MM.1S (cell line): ENCODE measurements around the gene PAQR5.

Experiments used
- DNase-seq: peaks from one replicate; pipeline ENCODE4 v3.0.0-alpha.2; 2015
- H2AFZ ChIP-seq: fragments of 300-600 bp; sonication (generic); 2 replicates; pipeline ENCODE4 v1.6.0; 2016; ENCODE audit warnings: antibody characterized with exemption, low read length
- H3F3A ChIP-seq: fragments of 300-600 bp; sonication (generic); 2 replicates; pipeline ENCODE4 v1.6.1; 2016; ENCODE audit warnings: mild to moderate bottlenecking, antibody characterized with exemption, low read length, moderate library complexity, mixed read lengths; ENCODE audit not compliant: insufficient read depth
- H3K27ac ChIP-seq: fragments of 300-600 bp; sonication (generic); 2 replicates; pipeline ENCODE4 v1.5.1; 2016; ENCODE audit warnings: mild to moderate bottlenecking, low read length
- H3K27me3 ChIP-seq: fragments of 300-600 bp; sonication (generic); replicated peaks from 2 replicates; pipeline ENCODE4 v1.6.0; 2016; ENCODE audit warnings: low read length; ENCODE audit not compliant: insufficient read depth
- H3K36me3 ChIP-seq: fragments of 300-600 bp; sonication (generic); replicated peaks from 2 replicates; pipeline ENCODE4 v1.6.1; 2016; ENCODE audit warnings: mild to moderate bottlenecking, low read length, mixed read lengths; ENCODE audit not compliant: insufficient read depth
- H3K4me1 ChIP-seq: fragments of 300-600 bp; sonication (generic); 2 replicates; pipeline ENCODE4 v1.6.1; 2016; ENCODE audit warnings: low read length, mixed read lengths
- H3K4me2 ChIP-seq: fragments of 300-600 bp; sonication (generic); 2 replicates; pipeline ENCODE4 v1.6.0; 2016; ENCODE audit warnings: low read depth, low read length
- H3K4me3 ChIP-seq: fragments of 300-600 bp; sonication (generic); 2 replicates; pipeline ENCODE4 v1.5.1; 2016; ENCODE audit warnings: low read length, mixed read lengths
- H3K79me2 ChIP-seq: fragments of 300-600 bp; sonication (generic); 2 replicates; pipeline ENCODE4 v1.6.1; 2016; ENCODE audit warnings: mixed run types, low read length, mixed read lengths
- H3K9ac ChIP-seq: fragments of 300-600 bp; sonication (generic); 2 replicates; pipeline ENCODE4 v1.6.1; 2016; ENCODE audit warnings: low read length, mixed read lengths
- H3K9me2 ChIP-seq: fragments of 300-600 bp; sonication (generic); replicated peaks from 2 replicates; pipeline ENCODE4 v1.6.1; 2016; ENCODE audit warnings: mild to moderate bottlenecking, low read length, mixed read lengths; ENCODE audit not compliant: insufficient read depth
- H3K9me3 ChIP-seq: fragments of 300-600 bp; sonication (generic); replicated peaks from 2 replicates; pipeline ENCODE4 v1.6.1; 2016; ENCODE audit warnings: mild to moderate bottlenecking, low read length, mixed read lengths; ENCODE audit not compliant: insufficient read depth
- H4K20me1 ChIP-seq: fragments of 300-600 bp; sonication (generic); 2 replicates; pipeline ENCODE4 v1.6.1; 2016; ENCODE audit warnings: mild to moderate bottlenecking, low read length, moderate library complexity, mixed read lengths; ENCODE audit not compliant: insufficient read depth
- CTCF ChIP-seq: fragments of 300-600 bp; sonication (generic); IDR thresholded peaks from 2 replicates; pipeline ENCODE4 v1.5.1; 2016; ENCODE audit warnings: antibody characterized with exemption, low read length, mixed read lengths
- EZH2 ChIP-seq: fragments of 300-600 bp; sonication (generic); optimal IDR thresholded peaks from 2 replicates; pipeline ENCODE3; 2017; ENCODE audit warnings: low read depth, mild to moderate bottlenecking, antibody characterized with exemption, low read length, mixed read lengths
- EZH2phosphoT487 ChIP-seq: fragments of 300-600 bp; sonication (generic); IDR thresholded peaks from 2 replicates; pipeline ENCODE4 v1.6.1; 2018; ENCODE audit warnings: antibody characterized with exemption, low read length

Gene PAQR5

DNA sequence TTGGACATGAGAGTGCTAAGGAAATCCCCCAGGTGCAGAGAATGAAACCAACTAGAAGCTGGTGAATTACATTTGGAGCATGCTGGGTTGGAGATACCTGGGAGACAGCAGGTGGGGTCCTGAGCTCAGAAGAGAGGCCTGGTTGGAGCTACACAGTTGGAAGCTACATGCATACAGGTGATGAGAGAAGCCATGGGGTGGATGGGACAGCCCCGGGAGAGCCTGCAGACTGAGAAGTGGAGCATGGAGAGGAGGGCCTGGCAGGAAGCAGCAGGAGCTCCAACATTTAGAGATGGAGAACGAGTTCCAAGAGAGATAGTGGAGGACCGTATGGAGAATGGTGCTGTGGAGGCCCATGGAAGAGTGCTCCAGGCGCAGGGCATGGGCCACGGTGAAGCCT lies 10.2 kb downstream of the PAQR5 start:
- Histone ChIP-seq H4K20me1 (no peaks in the 10 kb centered on the region), H3K9me2 (no peaks in the 10 kb centered on the region), H3K36me3 (no peaks in the 10 kb centered on the region), H3K4me3 (no peak overlapping the region), H3K9me3 (no peaks in the 10 kb centered on the region), H3K9ac (no peak overlapping the region), H3K27ac (no peak overlapping the region), H3K4me2 (no peak overlapping the region), H3K27me3 (no peaks in the 10 kb centered on the region), H3K79me2 (no peaks in the 10 kb centered on the region), H3F3A (no peaks in the 10 kb centered on the region), H3K4me1 (no peaks in the 10 kb centered on the region), H2AFZ (no peak overlapping the region)
- TF ChIP-seq EZH2phosphoT487 (no peak), CTCF (no peak), EZH2 (no peak)
- DNase-seq = no peak

GRCh38 chr15:69311319-69311721 lies 12.6 kb downstream of the PAQR5 start:
- Histone ChIP-seq H3K27ac (no peak overlapping the region), H3F3A (no peaks in the 10 kb centered on the region), H4K20me1 (no peaks in the 10 kb centered on the region), H3K4me3 (no peak overlapping the region), H3K4me1 (no peaks in the 10 kb centered on the region), H3K79me2 (no peaks in the 10 kb centered on the region), H3K9ac (no peak overlapping the region), H3K36me3 (no peaks in the 10 kb centered on the region), H3K27me3 (no peaks in the 10 kb centered on the region), H3K9me2 (no peaks in the 10 kb centered on the region), H3K9me3 (no peaks in the 10 kb centered on the region), H3K4me2 (no peak overlapping the region), H2AFZ (no peak overlapping the region)
- TF ChIP-seq EZH2 = no peak
- no peak for TF ChIP-seq CTCF
- TF ChIP-seq EZH2phosphoT487 = no peak
- DNase-seq = no peak

DNA sequence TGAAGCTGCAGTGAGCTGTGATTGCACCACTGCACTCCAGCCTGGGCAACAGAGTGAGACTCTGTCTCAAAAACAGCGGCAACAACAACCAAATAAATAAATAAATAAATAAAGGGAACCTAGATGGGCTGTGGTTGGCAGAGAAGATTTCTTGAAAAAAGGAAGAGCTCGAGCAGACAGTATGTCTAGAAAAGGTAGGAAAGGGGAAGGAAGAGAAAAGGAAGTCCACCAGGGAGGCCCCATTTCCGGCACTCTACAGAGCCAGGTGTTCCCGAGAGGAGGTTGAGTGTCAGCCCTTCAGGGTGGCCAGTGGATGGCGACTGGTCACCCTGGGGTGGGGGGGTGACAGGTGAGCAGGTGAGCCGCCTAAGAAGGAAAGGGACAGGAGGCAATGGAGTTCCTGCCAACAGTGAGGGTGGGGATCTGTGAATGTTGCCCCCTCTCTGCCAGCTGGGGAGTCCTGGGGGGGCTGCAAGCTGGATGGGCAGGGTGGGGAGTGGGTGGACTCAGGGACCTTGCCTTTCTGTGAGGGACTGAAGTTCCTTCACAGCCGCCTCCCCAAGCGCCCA lies 14.8 kb downstream of the PAQR5 start:
- Histone ChIP-seq H3K9me3 (no peaks in the 10 kb centered on the region), H3K4me2 (no peak overlapping the region), H3K36me3 (no peaks in the 10 kb centered on the region), H3K27me3 (no peaks in the 10 kb centered on the region), H3K9ac (no peak overlapping the region), H3K27ac (no peak overlapping the region), H3K79me2 (no peaks in the 10 kb centered on the region), H3K9me2 (no peaks in the 10 kb centered on the region), H4K20me1 (no peaks in the 10 kb centered on the region), H3F3A (no peaks in the 10 kb centered on the region), H3K4me1 (no peaks in the 10 kb centered on the region), H3K4me3 (no peak overlapping the region), H2AFZ (no peak overlapping the region)
- TF ChIP-seq CTCF = no peak
- no peak for TF ChIP-seq EZH2
- TF ChIP-seq EZH2phosphoT487 = no peak
- no peak for DNase-seq
